ENCODE results near the gene URB1.
"Not testable (repeated sequence)": the region's sequence is repeated elsewhere in the genome, so short reads cannot be mapped to it uniquely, and the experiment has no call there.

Gene URB1

DNA sequence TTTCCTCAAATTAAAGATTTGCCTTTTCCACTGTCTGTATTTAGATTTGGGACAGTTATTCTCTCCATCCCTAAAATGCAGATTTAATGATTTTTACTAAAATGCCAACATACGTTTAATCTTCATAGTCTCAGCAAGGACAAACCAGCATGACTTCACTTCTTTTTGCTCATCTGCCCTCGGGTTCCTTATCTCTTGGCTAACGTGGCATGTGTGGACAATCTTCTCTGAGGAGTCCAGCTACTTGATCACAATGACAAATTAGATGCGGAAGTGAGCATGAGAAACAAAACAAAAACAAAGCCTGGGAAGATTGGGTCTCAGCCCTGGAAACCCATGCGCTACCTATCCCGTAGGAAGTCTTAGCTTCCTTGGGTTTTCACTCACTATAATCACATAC lies 93.1 kb downstream of the URB1 start:
- FAIRE-seq (no peak), DNase-seq (ENCODE audit: insufficient read length, low spot score) (no peak)

- FAIRE-seq (no peak), DNase-seq (ENCODE audit: insufficient read length, low spot score) (no peak)
Measured at GRCh38 chr21:32298658-32299081, 94.1 kb downstream of the URB1 start, which contains the start of gene MRAP. Gene MRAP (plus strand): TSS chr21:32298855. CDS start chr21:32298972, 117 bp downstream.

GRCh38 chr21:32298148-32298559 lies 94.7 kb downstream of the URB1 start:
- FAIRE-seq (no peak), DNase-seq (ENCODE audit: insufficient read length, low spot score) (no peak)

- no peak for FAIRE-seq
- no peak for DNase-seq (ENCODE audit: insufficient read length, low spot score)
Measured at GRCh38 chr21:32297449-32297848, 95.4 kb downstream of the URB1 start.

- no peak for DNase-seq (ENCODE audit: insufficient read length, low spot score)
- no peak for FAIRE-seq
Measured at GRCh38 chr21:32285476-32285875, 107.3 kb downstream of the URB1 start.

DNA sequence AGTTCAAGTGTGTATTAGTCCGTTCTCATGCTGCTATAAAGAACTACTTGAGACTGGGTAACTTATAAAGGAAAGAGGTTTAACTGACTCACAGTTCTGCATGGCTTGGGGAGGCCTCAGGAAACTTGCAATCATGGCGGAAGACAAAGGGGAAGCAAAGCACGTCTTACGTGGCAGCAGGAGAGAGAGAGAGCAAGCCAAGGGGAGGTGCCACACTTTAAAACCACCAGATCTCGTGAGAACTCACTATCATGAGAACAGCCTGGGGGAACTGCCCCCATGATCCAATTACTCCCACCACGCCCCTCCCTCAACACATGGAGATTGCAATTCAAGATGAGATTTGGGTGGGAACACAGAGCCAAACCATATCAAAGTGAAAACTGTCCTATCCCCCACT lies 109.8 kb downstream of the URB1 start:
- no peak for DNase-seq (ENCODE audit: insufficient read length, low spot score)
- no peak for FAIRE-seq

DNA sequence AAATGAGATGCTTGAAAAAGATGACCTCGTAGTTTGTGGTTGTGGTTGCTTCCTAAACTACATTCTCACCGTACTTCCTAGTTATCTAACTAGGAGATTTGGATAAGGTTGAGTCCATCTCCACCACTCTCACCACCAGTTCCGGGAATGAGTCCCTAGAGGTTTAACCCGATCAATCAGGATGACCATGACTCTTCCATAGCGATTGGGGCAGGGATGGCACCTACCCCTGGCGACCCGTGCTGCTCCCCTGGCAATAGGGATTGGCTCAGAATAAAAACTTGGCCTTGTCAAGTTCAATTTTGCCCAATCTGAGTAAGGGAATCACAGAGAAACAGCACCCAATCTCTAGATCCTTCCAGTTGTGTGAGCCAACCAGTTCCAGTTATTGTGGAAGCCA lies 111.3 kb downstream of the URB1 start:
- no peak for DNase-seq (ENCODE audit: insufficient read length, low spot score)
- FAIRE-seq = no peak

DNA sequence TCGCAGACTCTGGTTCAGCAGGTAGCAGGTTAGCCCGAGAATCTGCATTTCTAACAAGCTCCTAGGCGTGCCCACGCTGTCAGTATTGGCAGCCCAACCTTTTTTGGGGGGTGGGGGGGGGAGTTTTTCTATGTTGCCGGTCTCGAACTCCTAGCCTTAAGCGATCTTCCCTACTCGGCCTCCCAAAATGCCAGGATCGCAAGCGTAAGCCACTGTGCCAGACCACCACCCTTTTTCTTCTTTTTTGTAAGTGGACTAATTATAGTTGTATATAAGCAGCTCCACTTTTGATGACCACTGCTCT lies 113.5 kb downstream of the URB1 start:
- DNase-seq (ENCODE audit: insufficient read length, low spot score) (no peak), FAIRE-seq (no peak)

GRCh38 chr21:32278518-32279376 lies 114.1 kb downstream of the URB1 start, which contains the start of gene MIS18A:
Gene MIS18A (minus strand): TSS chr21:32279049. CDS start chr21:32279014, 35 bp downstream.
- FAIRE-seq (peak; percentile 79), DNase-seq (ENCODE audit: insufficient read length, low spot score) (peak; percentile 97)

- DNase-seq (ENCODE audit: insufficient read length, low spot score) = no peak
Measured at GRCh38 chr21:32278103-32278502, 114.7 kb downstream of the URB1 start.

DNA sequence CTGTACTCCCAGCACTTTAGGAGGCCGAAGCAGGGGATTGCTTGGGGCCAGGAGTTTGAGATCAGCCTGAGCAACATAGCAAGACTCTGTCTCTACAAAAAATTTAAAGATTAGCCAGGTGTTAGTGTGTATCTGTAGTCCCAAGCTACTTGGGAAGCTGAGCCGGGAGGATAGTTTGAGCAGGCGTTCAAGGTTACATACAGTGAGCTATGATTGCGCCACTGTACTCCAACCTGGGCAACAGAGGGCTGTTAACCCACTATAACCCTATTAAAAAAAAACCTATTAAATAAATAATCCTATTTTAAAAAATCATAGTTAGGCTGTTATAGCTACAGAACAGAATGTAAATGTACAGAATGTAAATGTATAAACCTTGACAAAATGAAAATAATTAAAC lies 116.1 kb downstream of the URB1 start:
- FAIRE-seq = no peak
- no peak for DNase-seq (ENCODE audit: insufficient read length, low spot score)

More at GRCh38 chr21:32278103-32278502, 114.7 kb downstream of the URB1 start:
- FAIRE-seq = no peak

- DNase-seq (ENCODE audit: insufficient read length, low spot score) = no peak
Measured at GRCh38 chr21:32270748-32271147, 122.1 kb downstream of the URB1 start.

GRCh38 chr21:32265321-32265720 lies 127.5 kb downstream of the URB1 start:
- FAIRE-seq; DNase-seq (ENCODE audit: insufficient read length, low spot score): not testable (repeated sequence)

More at GRCh38 chr21:32270748-32271147, 122.1 kb downstream of the URB1 start:
- no peak for FAIRE-seq

- DNase-seq (ENCODE audit: insufficient read length, low spot score) (no peak), FAIRE-seq (no peak)
Measured at GRCh38 chr21:32261929-32262328, 130.9 kb downstream of the URB1 start.

Measured in HTR-8/SVneo (cell line).